ENCODE measurements around the gene SLC19A1.

SLC19A1 gene

DNA sequence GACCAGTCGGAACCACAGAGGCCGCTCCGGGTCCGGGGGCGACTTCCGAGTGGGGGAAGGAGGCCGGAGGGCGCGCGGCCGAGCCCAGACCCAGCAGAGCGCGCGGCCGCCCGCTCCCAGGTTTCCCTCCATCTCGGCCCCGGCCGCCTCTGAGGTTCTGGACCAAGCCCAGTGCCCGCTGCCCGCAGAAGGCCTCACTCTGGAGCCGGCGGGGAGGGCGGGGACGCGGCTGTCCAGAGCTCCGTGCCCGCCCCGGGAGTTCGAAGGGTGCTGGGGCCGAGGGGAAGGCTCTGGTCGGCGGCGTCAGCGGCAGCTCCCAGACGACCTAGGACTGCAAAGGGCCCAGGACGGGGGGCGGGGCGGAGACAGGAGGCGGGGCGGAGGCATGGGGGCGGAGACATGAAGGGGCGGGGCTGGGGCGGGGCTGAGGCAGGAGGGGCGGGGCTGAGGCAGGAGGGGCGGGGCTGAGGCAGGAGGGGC, 48.0 kb upstream of the SLC19A1 start:
- H3K9ac ChIP-seq (ENCODE audit: low read depth, low read length) = no peak overlapping the region
- H3K4me2 ChIP-seq (ENCODE audit: insufficient read depth, low read length) = no peak overlapping the region
- TF ChIP-seq EZH2 (IDR thresholded peaks at IDR 0.05; ENCODE audit: borderline replicate concordance, low read depth, low read length, severe bottlenecking) = no peak
- TF ChIP-seq, protein P1, sequence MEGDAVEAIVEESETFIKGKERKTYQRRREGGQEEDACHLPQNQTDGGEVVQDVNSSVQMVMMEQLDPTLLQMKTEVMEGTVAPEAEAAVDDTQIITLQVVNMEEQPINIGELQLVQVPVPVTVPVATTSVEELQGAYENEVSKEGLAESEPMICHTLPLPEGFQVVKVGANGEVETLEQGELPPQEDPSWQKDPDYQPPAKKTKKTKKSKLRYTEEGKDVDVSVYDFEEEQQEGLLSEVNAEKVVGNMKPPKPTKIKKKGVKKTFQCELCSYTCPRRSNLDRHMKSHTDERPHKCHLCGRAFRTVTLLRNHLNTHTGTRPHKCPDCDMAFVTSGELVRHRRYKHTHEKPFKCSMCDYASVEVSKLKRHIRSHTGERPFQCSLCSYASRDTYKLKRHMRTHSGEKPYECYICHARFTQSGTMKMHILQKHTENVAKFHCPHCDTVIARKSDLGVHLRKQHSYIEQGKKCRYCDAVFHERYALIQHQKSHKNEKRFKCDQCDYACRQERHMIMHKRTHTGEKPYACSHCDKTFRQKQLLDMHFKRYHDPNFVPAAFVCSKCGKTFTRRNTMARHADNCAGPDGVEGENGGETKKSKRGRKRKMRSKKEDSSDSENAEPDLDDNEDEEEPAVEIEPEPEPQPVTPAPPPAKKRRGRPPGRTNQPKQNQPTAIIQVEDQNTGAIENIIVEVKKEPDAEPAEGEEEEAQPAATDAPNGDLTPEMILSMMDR (IDR thresholded peaks at IDR 0.05; ENCODE audit: borderline replicate concordance, extremely low read depth, low read length, poor library complexity, severe bottlenecking) = no peak

GRCh38 chr21:45589686-45590245, 47.5 kb upstream of the SLC19A1 start:
- Histone ChIP-seq H4K20me1 (ENCODE audit: insufficient read depth, low read length) (0 out of 2 replicates have a peak, but pooled peaks cover 2% of the 10 kb centered on the region), H3K9ac (ENCODE audit: low read depth, low read length) (no peak overlapping the region), H3K36me3 (ENCODE audit: insufficient read depth, low read length) (no peaks in the 10 kb centered on the region), H3K27me3 (ENCODE audit: insufficient read depth, low read length, poor library complexity) (no peaks in the 10 kb centered on the region), H3K27ac (ENCODE audit: low read length) (no peak overlapping the region), H2AFZ (ENCODE audit: low read depth, low read length) (no peak overlapping the region), H3K9me3 (ENCODE audit: insufficient read depth, low read length, severe bottlenecking) (peaks cover 9% of the 10 kb centered on the region), H3K4me1 (ENCODE audit: insufficient read depth, low read length) (peaks cover 7% of the 10 kb centered on the region; the same call in 1 of the 2 replicates), H3K4me3 (ENCODE audit: low read depth in 1 of 2, low read length in 2 of 2) (no peak overlapping the region), H3K4me2 (ENCODE audit: insufficient read depth, low read length) (no peak overlapping the region), H3K79me2 (ENCODE audit: insufficient read depth, low read length) (no peaks in the 10 kb centered on the region)
- TF ChIP-seq, protein P1 (IDR thresholded peaks at IDR 0.05; ENCODE audit: borderline replicate concordance, extremely low read depth, low read length, poor library complexity, severe bottlenecking) = no peak
- TF ChIP-seq EZH2 (IDR thresholded peaks at IDR 0.05; ENCODE audit: borderline replicate concordance, low read depth, low read length, severe bottlenecking) = no peak
- DNase-seq (no peak), ATAC-seq (ENCODE audit: insufficient read depth, low read depth) (no peak)

More for the DNA sequence above, 48.0 kb upstream of the SLC19A1 start:
- Histone ChIP-seq H3K4me3 (ENCODE audit: low read depth in 1 of 2, low read length in 2 of 2) (no peak overlapping the region), H3K9me3 (ENCODE audit: insufficient read depth, low read length, severe bottlenecking) (peaks cover 9% of the 10 kb centered on the region), H3K79me2 (ENCODE audit: insufficient read depth, low read length) (no peaks in the 10 kb centered on the region), H3K27ac (ENCODE audit: low read length) (no peak overlapping the region), H2AFZ (ENCODE audit: low read depth, low read length) (no peak overlapping the region), H3K36me3 (ENCODE audit: insufficient read depth, low read length) (no peaks in the 10 kb centered on the region), H4K20me1 (ENCODE audit: insufficient read depth, low read length) (0 out of 2 replicates have a peak, but pooled peaks cover 2% of the 10 kb centered on the region), H3K4me1 (ENCODE audit: insufficient read depth, low read length) (peaks cover 7% of the 10 kb centered on the region; the same call in 1 of the 2 replicates), H3K27me3 (ENCODE audit: insufficient read depth, low read length, poor library complexity) (no peaks in the 10 kb centered on the region)
- DNase-seq = no peak
- no peak for ATAC-seq (ENCODE audit: insufficient read depth, low read depth)

DNA sequence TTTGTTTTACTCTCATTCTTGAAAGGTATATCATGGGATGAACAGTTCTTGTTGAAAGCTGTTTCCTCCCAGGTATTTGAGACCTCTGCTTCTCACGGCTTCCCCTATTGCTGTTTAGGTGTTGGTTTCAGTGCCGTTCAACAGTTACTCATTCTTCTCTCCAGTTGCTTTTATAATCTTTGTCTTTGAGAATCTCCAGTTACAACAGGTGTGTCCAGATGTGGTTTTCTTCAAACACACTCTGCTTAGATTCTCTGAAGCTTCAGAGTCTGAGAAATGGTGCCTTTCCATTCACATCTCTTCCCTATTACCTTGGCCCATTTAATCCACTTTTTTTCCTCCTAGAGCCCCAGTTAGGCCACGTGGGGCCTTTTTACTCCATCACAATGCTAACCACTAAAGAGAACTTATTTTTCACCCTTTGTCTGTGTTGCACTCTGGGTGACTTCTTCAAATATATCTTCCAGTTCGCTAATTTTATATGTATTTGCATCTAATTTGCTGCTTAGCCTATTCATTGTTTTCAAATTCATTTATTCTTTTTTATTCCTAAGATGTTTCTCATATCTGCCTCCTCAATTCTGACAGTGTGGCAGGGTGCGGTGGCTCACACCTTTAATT, 46.7 kb upstream of the SLC19A1 start:
- H4K20me1 ChIP-seq (ENCODE audit: insufficient read depth, low read length) = 0 out of 2 replicates have a peak, but pooled peaks cover 2% of the 10 kb centered on the region
- H3K27ac ChIP-seq (ENCODE audit: low read length) = no peak overlapping the region
- no peak for TF ChIP-seq EZH2 (IDR thresholded peaks at IDR 0.05; ENCODE audit: borderline replicate concordance, low read depth, low read length, severe bottlenecking)
- TF ChIP-seq, protein P1 (IDR thresholded peaks at IDR 0.05; ENCODE audit: borderline replicate concordance, extremely low read depth, low read length, poor library complexity, severe bottlenecking) = no peak
- no peaks in the 10 kb centered on the region for H3K36me3 ChIP-seq (ENCODE audit: insufficient read depth, low read length)
- peaks cover 9% of the 10 kb centered on the region for H3K9me3 ChIP-seq (ENCODE audit: insufficient read depth, low read length, severe bottlenecking)
- no peak overlapping the region for H2AFZ ChIP-seq (ENCODE audit: low read depth, low read length)
- ATAC-seq (ENCODE audit: insufficient read depth, low read depth) (peak; percentile 49), DNase-seq (no peak)
- H3K4me1 ChIP-seq (ENCODE audit: insufficient read depth, low read length) = peaks cover 7% of the 10 kb centered on the region; the same call in 1 of the 2 replicates
- H3K9ac ChIP-seq (ENCODE audit: low read depth, low read length) = no peak overlapping the region
- no peak overlapping the region for H3K4me2 ChIP-seq (ENCODE audit: insufficient read depth, low read length)
- H3K27me3 ChIP-seq (ENCODE audit: insufficient read depth, low read length, poor library complexity) = no peaks in the 10 kb centered on the region
- H3K4me3 ChIP-seq (ENCODE audit: low read depth in 1 of 2, low read length in 2 of 2) = no peak overlapping the region
- H3K79me2 ChIP-seq (ENCODE audit: insufficient read depth, low read length) = no peaks in the 10 kb centered on the region
